Uterus (tissue), 2 donors: ENCODE measurements around the gene PITX2.

ENCODE experiments used
- CTCF ChIP-seq, 4 experiments: fragments of 200-600 bp in 2 of 4; fragments of 450-650 bp in 2 of 4; sonication (generic) in 2 of 4; IDR thresholded peaks; one replicate each; pipeline ENCODE4 v1.5.1; 2016 to 2019; ENCODE audit warnings: antibody characterized with exemption in 4 of 4, mild to moderate bottlenecking in 2 of 4, moderate library complexity in 1 of 4
- POLR2A ChIP-seq, 2 donors: fragments of 450-650 bp; IDR thresholded peaks; one replicate each; pipeline ENCODE4 v1.6.1; 2016; ENCODE audit warnings: antibody characterized with exemption in 2 of 2, mild to moderate bottlenecking in 1 of 2, moderate library complexity in 1 of 2

- TF ChIP-seq CTCF (IDR thresholded peaks at IDR 0.05) (no peak), POLR2A (IDR thresholded peaks at IDR 0.05) (no peak)
Observed at GRCh38 chr4:110623718-110624397, 981 bp upstream of the PITX2 start.
